SK-N-SH treated with all-trans-retinoic acid at 6 μM for 48 hours (cell line): Measurements from ENCODE around the gene SYNJ2.

Source experiments
- ATAC-seq: fragments of 200-7000 bp; cut with Tn5 transposase; 3 replicates; pipeline ENCODE4 v1.9.1; 2020; ENCODE audit warnings: mild to moderate bottlenecking, moderate library complexity
- ARNTL ChIP-seq: fragments of 450-650 bp; formaldehyde crosslinking; IDR thresholded peaks from 2 replicates; pipeline ENCODE4 v1.5.0; 2020; ENCODE audit warnings: low read depth, mild to moderate bottlenecking, moderate library complexity, borderline replicate concordance
- BACH2 ChIP-seq: fragments of 250-450 bp; sonication (Bioruptor Pico); IDR thresholded peaks from 2 replicates; pipeline ENCODE4 v1.9.0; 2021; ENCODE audit warnings: mild to moderate bottlenecking, borderline replicate concordance
- CSDC2 ChIP-seq: fragments of 250-450 bp; sonication (Bioruptor Pico); IDR thresholded peaks from 2 replicates; pipeline ENCODE4 v1.5.0; 2020; ENCODE audit warnings: mild to moderate bottlenecking, moderate library complexity
- ESRRG ChIP-seq: fragments of 250-450 bp; sonication (Bioruptor Pico); IDR thresholded peaks from 2 replicates; pipeline ENCODE4 v1.6.1; 2021; ENCODE audit warnings: mild to moderate bottlenecking
- GLIS3 ChIP-seq: fragments of 250-450 bp; sonication (Bioruptor Pico); IDR thresholded peaks from 2 replicates; pipeline ENCODE4 v1.5.0; 2020; ENCODE audit warnings: mild to moderate bottlenecking, moderate library complexity
- ISL1 ChIP-seq: fragments of 250-450 bp; sonication (Bioruptor Pico); IDR thresholded peaks from 2 replicates; pipeline ENCODE4 v2.1.2; 2022; ENCODE audit warnings: mild to moderate bottlenecking, moderate library complexity
- OSR1 ChIP-seq: fragments of 250-450 bp; sonication (Bioruptor Pico); IDR thresholded peaks from 2 replicates; pipeline ENCODE4 v1.8.0; 2022; ENCODE audit warnings: moderate library complexity, mild to moderate bottlenecking, inconsistent platforms
- PATZ1 ChIP-seq: fragments of 250-450 bp; sonication (Bioruptor Pico); IDR thresholded peaks from 2 replicates; pipeline ENCODE4 v1.8.0; 2020; ENCODE audit warnings: mild to moderate bottlenecking, moderate library complexity, borderline replicate concordance
- PPARA ChIP-seq: fragments of 250-450 bp; sonication (Bioruptor Pico); IDR thresholded peaks from 2 replicates; pipeline ENCODE4 v1.5.0; 2020; ENCODE audit warnings: mild to moderate bottlenecking, borderline replicate concordance
- RARB ChIP-seq: fragments of 250-450 bp; sonication (Bioruptor Pico); IDR thresholded peaks from 2 replicates; pipeline ENCODE4 v1.8.0; 2021; ENCODE audit warnings: mild to moderate bottlenecking, moderate library complexity
- SNAI2 ChIP-seq: fragments of 250-450 bp; sonication (Bioruptor Pico); IDR thresholded peaks from 2 replicates; pipeline ENCODE4 v1.5.0; 2020; ENCODE audit warnings: mild to moderate bottlenecking, moderate library complexity
- TCF4 ChIP-seq: fragments of 250-450 bp; sonication (Bioruptor Pico); IDR thresholded peaks from 2 replicates; pipeline ENCODE4 v1.8.0; 2021; ENCODE audit warnings: mild to moderate bottlenecking, moderate library complexity, borderline replicate concordance
- TSHZ2 ChIP-seq: fragments of 250-450 bp; sonication (Bioruptor Pico); IDR thresholded peaks from 2 replicates; pipeline ENCODE4 v1.5.0; 2020; ENCODE audit warnings: mild to moderate bottlenecking, moderate library complexity
- ZC3H10 ChIP-seq: fragments of 250-450 bp; sonication (Bioruptor Pico); IDR thresholded peaks from 2 replicates; pipeline ENCODE4 v1.5.1; 2021; ENCODE audit warnings: mild to moderate bottlenecking, moderate library complexity
- ZFP3 ChIP-seq: fragments of 250-450 bp; sonication (Bioruptor Pico); IDR thresholded peaks from 2 replicates; pipeline ENCODE4 v1.5.0; 2020; ENCODE audit warnings: mild to moderate bottlenecking, moderate library complexity
- ZFP30 ChIP-seq: fragments of 450-650 bp; formaldehyde crosslinking; IDR thresholded peaks from 2 replicates; pipeline ENCODE4 v1.5.0; 2022; ENCODE audit warnings: mild to moderate bottlenecking, moderate library complexity
- ZNF565 ChIP-seq: fragments of 450-650 bp; formaldehyde crosslinking; conservative IDR thresholded peaks from 2 replicates; pipeline ENCODE4 v1.5.0; 2020; ENCODE audit warnings: low read depth, mild to moderate bottlenecking, moderate library complexity
- ZNF70 ChIP-seq: fragments of 450-650 bp; formaldehyde crosslinking; IDR thresholded peaks from 2 replicates; pipeline ENCODE4 v1.5.0; 2020; ENCODE audit warnings: mild to moderate bottlenecking, moderate library complexity
- ZNF8 ChIP-seq: fragments of 450-650 bp; formaldehyde crosslinking; IDR thresholded peaks from 2 replicates; pipeline ENCODE4 v1.5.0; 2020; ENCODE audit warnings: mild to moderate bottlenecking, moderate library complexity
- TF ChIP-seq, protein P1 (sequence below): fragments of 250-450 bp; sonication (Bioruptor Pico); IDR thresholded peaks from 2 replicates; pipeline ENCODE4 v1.5.1; 2021; ENCODE audit warnings: mild to moderate bottlenecking, moderate library complexity
- TF ChIP-seq, protein P2 (sequence below): fragments of 250-450 bp; sonication (Bioruptor Pico); IDR thresholded peaks from 2 replicates; pipeline ENCODE4 v1.5.1; 2020; ENCODE audit warnings: low read depth, mild to moderate bottlenecking, moderate library complexity
- TF ChIP-seq, protein P3 (sequence below): fragments of 250-450 bp; sonication (Bioruptor Pico); IDR thresholded peaks from 2 replicates; pipeline ENCODE4 v1.8.0; 2021; ENCODE audit warnings: low read depth, mild to moderate bottlenecking, moderate library complexity, borderline replicate concordance

The SYNJ2 gene, protein sequence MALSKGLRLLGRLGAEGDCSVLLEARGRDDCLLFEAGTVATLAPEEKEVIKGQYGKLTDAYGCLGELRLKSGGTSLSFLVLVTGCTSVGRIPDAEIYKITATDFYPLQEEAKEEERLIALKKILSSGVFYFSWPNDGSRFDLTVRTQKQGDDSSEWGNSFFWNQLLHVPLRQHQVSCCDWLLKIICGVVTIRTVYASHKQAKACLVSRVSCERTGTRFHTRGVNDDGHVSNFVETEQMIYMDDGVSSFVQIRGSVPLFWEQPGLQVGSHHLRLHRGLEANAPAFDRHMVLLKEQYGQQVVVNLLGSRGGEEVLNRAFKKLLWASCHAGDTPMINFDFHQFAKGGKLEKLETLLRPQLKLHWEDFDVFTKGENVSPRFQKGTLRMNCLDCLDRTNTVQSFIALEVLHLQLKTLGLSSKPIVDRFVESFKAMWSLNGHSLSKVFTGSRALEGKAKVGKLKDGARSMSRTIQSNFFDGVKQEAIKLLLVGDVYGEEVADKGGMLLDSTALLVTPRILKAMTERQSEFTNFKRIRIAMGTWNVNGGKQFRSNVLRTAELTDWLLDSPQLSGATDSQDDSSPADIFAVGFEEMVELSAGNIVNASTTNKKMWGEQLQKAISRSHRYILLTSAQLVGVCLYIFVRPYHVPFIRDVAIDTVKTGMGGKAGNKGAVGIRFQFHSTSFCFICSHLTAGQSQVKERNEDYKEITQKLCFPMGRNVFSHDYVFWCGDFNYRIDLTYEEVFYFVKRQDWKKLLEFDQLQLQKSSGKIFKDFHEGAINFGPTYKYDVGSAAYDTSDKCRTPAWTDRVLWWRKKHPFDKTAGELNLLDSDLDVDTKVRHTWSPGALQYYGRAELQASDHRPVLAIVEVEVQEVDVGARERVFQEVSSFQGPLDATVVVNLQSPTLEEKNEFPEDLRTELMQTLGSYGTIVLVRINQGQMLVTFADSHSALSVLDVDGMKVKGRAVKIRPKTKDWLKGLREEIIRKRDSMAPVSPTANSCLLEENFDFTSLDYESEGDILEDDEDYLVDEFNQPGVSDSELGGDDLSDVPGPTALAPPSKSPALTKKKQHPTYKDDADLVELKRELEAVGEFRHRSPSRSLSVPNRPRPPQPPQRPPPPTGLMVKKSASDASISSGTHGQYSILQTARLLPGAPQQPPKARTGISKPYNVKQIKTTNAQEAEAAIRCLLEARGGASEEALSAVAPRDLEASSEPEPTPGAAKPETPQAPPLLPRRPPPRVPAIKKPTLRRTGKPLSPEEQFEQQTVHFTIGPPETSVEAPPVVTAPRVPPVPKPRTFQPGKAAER (N-terminal part only)

DNA sequence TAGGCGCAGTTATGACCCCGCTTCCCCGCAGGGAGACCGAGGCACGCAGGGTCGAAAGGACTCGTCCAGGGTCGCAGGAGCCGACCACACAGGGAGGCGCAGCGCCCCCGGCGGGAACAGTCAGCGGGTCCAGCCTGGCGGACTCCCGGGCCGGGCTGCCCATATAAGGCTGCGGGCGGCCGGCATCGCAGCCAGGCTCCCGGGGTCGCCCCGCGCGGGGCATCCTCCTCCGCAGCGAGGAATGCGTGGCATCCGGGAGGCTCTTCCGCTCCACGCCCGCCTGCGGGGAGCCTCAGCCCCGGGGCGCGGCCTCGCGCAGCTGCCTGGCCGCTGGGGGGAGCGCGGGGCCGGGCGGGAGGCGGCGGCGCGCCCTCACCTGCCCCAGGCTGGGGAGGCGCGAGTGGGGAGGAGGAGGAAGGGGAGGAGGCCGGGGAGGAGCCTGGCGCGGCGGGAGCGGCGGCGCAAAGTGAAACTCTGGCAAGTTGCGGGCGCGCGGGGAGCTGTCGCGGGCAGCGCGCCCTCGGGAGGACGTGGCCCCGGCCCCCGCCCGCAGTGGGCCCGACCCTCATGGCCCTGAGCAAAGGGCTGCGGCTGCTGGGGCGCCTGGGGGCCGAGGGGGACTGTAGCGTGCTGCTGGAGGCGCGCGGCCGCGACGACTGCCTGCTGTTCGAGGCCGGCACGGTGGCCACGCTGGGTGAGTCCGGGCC lies at the start of gene SYNJ2:
Gene SYNJ2, plus strand, starts transcription at position 469 of the 707 bp plus-strand sequence. Its CDS starts 99 bp downstream, at position 568.
- TF ChIP-seq ZNF70 (CRISPR knock-in tag) (no peak), SNAI2 (CRISPR knock-in tag) (no peak), CSDC2 (CRISPR knock-in tag) (no peak), ISL1 (CRISPR knock-in tag) (no peak), ZNF8 (CRISPR knock-in tag) (no peak), RARB (CRISPR knock-in tag) (no peak), ZNF565 (no peak), OSR1 (CRISPR knock-in tag) (no peak), ARNTL (CRISPR knock-in tag) (no peak), PPARA (CRISPR knock-in tag) (no peak), ZFP30 (CRISPR knock-in tag) (no peak), PATZ1 (no peak), ZC3H10 (CRISPR knock-in tag) (no peak), BACH2 (CRISPR knock-in tag) (no peak), ZFP3 (CRISPR knock-in tag) (no peak)
- TF ChIP-seq, protein P1, sequence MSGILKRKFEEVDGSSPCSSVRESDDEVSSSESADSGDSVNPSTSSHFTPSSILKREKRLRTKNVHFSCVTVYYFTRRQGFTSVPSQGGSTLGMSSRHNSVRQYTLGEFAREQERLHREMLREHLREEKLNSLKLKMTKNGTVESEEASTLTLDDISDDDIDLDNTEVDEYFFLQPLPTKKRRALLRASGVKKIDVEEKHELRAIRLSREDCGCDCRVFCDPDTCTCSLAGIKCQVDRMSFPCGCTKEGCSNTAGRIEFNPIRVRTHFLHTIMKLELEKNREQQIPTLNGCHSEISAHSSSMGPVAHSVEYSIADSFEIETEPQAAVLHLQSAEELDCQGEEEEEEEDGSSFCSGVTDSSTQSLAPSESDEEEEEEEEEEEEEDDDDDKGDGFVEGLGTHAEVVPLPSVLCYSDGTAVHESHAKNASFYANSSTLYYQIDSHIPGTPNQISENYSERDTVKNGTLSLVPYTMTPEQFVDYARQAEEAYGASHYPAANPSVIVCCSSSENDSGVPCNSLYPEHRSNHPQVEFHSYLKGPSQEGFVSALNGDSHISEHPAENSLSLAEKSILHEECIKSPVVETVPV (CRISPR knock-in tag): no peak
- TF ChIP-seq, all 23 proteins: peak for 0
- peak; percentile 84 for ATAC-seq

DNA sequence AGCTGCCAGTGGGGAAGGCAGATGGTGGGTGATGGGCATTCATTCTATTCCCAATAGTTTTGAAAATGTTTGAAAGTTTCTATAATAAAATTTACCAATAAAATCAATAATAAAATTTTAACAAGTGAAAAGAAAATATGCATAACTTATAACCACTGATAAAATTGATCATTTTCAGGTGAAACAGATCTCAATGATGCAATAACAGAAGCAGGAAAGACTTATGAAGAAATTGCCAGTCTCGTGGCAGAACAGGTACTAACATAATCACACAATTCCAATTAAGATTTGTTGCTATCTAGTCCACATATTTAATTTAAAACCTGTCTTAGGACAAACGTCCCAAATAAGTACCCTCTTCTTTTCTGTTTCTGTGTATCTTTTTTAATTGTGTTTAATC lies 45.9 kb upstream of the SYNJ2 start:
- TF ChIP-seq RARB (CRISPR knock-in tag): no peak
- TF ChIP-seq PATZ1: no peak
- TF ChIP-seq ESRRG (CRISPR knock-in tag): no peak
- no peak for TF ChIP-seq ARNTL (CRISPR knock-in tag)
- TF ChIP-seq ZNF70 (CRISPR knock-in tag): no peak
- no peak for TF ChIP-seq TCF4 (CRISPR knock-in tag)
- TF ChIP-seq PPARA (CRISPR knock-in tag): no peak
- TF ChIP-seq GLIS3: no peak
- no peak for TF ChIP-seq BACH2 (CRISPR knock-in tag)
- no peak for TF ChIP-seq ZNF8 (CRISPR knock-in tag)
- no peak for TF ChIP-seq OSR1 (CRISPR knock-in tag)
- no peak for TF ChIP-seq ZFP3 (CRISPR knock-in tag)
- TF ChIP-seq, protein P2, sequence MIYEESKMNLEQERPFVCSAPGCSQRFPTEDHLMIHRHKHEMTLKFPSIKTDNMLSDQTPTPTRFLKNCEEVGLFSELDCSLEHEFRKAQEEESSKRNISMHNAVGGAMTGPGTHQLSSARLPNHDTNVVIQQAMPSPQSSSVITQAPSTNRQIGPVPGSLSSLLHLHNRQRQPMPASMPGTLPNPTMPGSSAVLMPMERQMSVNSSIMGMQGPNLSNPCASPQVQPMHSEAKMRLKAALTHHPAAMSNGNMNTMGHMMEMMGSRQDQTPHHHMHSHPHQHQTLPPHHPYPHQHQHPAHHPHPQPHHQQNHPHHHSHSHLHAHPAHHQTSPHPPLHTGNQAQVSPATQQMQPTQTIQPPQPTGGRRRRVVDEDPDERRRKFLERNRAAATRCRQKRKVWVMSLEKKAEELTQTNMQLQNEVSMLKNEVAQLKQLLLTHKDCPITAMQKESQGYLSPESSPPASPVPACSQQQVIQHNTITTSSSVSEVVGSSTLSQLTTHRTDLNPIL (CRISPR knock-in tag): no peak
- no peak for TF ChIP-seq TSHZ2 (CRISPR knock-in tag)
- TF ChIP-seq, protein P3, sequence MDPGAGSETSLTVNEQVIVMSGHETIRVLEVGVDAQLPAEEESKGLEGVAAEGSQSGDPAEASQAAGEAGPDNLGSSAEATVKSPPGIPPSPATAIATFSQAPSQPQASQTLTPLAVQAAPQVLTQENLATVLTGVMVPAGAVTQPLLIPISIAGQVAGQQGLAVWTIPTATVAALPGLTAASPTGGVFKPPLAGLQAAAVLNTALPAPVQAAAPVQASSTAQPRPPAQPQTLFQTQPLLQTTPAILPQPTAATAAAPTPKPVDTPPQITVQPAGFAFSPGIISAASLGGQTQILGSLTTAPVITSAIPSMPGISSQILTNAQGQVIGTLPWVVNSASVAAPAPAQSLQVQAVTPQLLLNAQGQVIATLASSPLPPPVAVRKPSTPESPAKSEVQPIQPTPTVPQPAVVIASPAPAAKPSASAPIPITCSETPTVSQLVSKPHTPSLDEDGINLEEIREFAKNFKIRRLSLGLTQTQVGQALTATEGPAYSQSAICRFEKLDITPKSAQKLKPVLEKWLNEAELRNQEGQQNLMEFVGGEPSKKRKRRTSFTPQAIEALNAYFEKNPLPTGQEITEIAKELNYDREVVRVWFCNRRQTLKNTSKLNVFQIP (CRISPR knock-in tag): no peak
- TF ChIP-seq, all 23 proteins: peak for 0
- no peak for ATAC-seq
